PFSK-1 (cell line): Measurements from ENCODE around the gene CMIP.

Experiments used
- FOXP2 ChIP-seq: optimal IDR thresholded peaks from 2 replicates; pipeline ENCODE3; 2011; ENCODE audit warnings: borderline replicate concordance, control low read depth, inconsistent platforms; ENCODE audit not compliant: insufficient read depth; ENCODE audit errors: extremely low read length, extremely low read depth
- POLR2AphosphoS5 ChIP-seq: IDR thresholded peaks from 2 replicates; pipeline ENCODE4 v1.6.1; 2012; ENCODE audit warnings: low read depth, mild to moderate bottlenecking, control low read depth, low read length, moderate library complexity
- REST ChIP-seq, 2 experiments: IDR thresholded peaks; 2 replicates each; pipeline versions ENCODE4 v1.6.1 to v1.8.0; 2011 to 2012; ENCODE audit warnings: low read depth in 2 of 2, low read length in 2 of 2, control low read depth in 1 of 2, inconsistent platforms in 1 of 2, mild to moderate bottlenecking in 1 of 2, moderate library complexity in 1 of 2; ENCODE audit not compliant: insufficient read depth in 1 of 2
- SIN3A ChIP-seq: IDR thresholded peaks from 2 replicates; pipeline ENCODE4 v1.6.1; 2012; ENCODE audit warnings: mild to moderate bottlenecking, low read length, moderate library complexity, borderline replicate concordance; ENCODE audit not compliant: insufficient read depth
- TAF1 ChIP-seq: IDR thresholded peaks from 2 replicates; pipeline ENCODE4 v1.6.1; 2012; ENCODE audit warnings: low read length, control low read depth, borderline replicate concordance; ENCODE audit not compliant: insufficient read depth

Gene CMIP

DNA sequence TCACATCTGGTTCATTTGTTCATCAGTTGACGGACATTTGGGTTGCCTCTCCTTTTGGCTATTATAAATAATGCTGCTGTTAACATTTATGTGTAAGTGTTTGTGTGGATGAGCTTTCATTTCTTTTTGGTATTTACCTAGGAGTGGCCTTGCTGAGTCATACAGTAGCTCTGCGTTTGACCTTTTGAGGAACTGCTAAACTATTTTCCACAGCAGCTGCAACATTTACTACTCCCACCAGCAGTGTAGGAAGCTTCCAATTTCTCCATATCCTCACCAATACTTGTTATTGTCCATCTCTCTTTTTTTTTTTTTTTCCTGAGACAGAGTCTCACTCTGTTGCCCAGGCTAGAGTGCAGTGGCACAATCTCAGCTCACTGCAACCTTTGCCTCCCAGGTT, 313.8 kb downstream of the CMIP start:
- no peak for TF ChIP-seq POLR2AphosphoS5
- no peak for TF ChIP-seq FOXP2
- TF ChIP-seq TAF1 = no peak
- no peak for TF ChIP-seq SIN3A
- no peak for TF ChIP-seq REST (IDR thresholded peaks at IDR 0.05; ENCODE audit: insufficient read depth in 1 of 2, low read depth in 2 of 2, low read length in 2 of 2)
